Left ventricle myocardium inferior (tissue), 1 donor: ENCODE measurements around the gene PAPSS2. TPM values are rescaled to one million over a fixed set of nuclear protein-coding genes. Genes with fewer than 3 reads are reported as not detected.
"Not testable (repeated sequence)": the region's sequence is repeated elsewhere in the genome, so short reads cannot be mapped to it uniquely, and the experiment has no call there.

Experiments
- DNase-seq: peaks from one replicate; pipeline ENCODE4 v3.0.0-alpha.2; 2020
- H3K27ac ChIP-seq: fragments of 200-600 bp; replicated peaks from 2 replicates; pipeline ENCODE4 v1.8.0; 2021
- H3K27me3 ChIP-seq: fragments of 200-600 bp; 2 replicates; pipeline ENCODE4 v1.8.0; 2021; ENCODE audit warnings: low read depth
- H3K36me3 ChIP-seq: fragments of 200-600 bp; 2 replicates; pipeline ENCODE4 v1.8.0; 2021
- H3K4me1 ChIP-seq: fragments of 200-600 bp; 2 replicates; pipeline ENCODE4 v1.8.0; 2021
- H3K4me3 ChIP-seq: fragments of 200-600 bp; 2 replicates; pipeline ENCODE4 v1.8.0; 2021; ENCODE audit warnings: mild to moderate bottlenecking, moderate library complexity
- H3K9me3 ChIP-seq: fragments of 200-600 bp; replicated peaks from 2 replicates; pipeline ENCODE4 v1.8.0; 2021
- CTCF ChIP-seq: fragments of 200-600 bp; IDR thresholded peaks from 2 replicates; pipeline ENCODE4 v1.8.0; 2021; ENCODE audit warnings: antibody characterized with exemption, mild to moderate bottlenecking, borderline replicate concordance
- intact Hi-C: fragments of 100-400 bp; cut with micrococcal nuclease; formaldehyde crosslinking; loops from one replicate; pipeline ENCODE4 v1.11.0; 2022
- total RNA-seq: library from RNA; stranded (reverse); fragmentation: NEBNext Ultra II Directional; extraction: Animal tissue kit (Norgen Biotek cat#: 25700); gene quantifications from one replicate; pipeline ENCODE4 v1.2.1, GENCODE V29; 2021
- donor health status: DM: no; HTN: yes; CAD: no; lungs with severe emphysema.

The PAPSS2 gene
- total RNA-seq, 1 donor from 2014 or later, result 10.6 TPM

- H3K36me3 ChIP-seq, result peaks cover 2% of the 10 kb centered on the region
- no peaks in the 10 kb centered on the region for H3K4me1 ChIP-seq
- intact Hi-C loops, result no loop called here
- H3K4me3 ChIP-seq, result no peak overlapping the region
- DNase-seq, result no peak
- no peaks in the 10 kb centered on the region for H3K27me3 ChIP-seq
- no peaks in the 10 kb centered on the region for H3K9me3 ChIP-seq
- TF ChIP-seq CTCF, result no peak
- H3K27ac ChIP-seq, result no peak overlapping the region
These were observed 87.2 kb downstream of the PAPSS2 start for GRCh38 chr10:87746911-87747310.

GRCh38 chr10:87748244-87748643 is 88.6 kb downstream of the PAPSS2 start:
- H3K36me3 ChIP-seq, result peaks cover 15% of the 10 kb centered on the region
- H3K27me3 ChIP-seq, H3K27ac ChIP-seq, DNase-seq, H3K9me3 ChIP-seq, H3K4me3 ChIP-seq, intact Hi-C loops, H3K4me1 ChIP-seq: not testable (repeated sequence)

- Histone ChIP-seq H3K36me3 (peaks cover 34% of the 10 kb centered on the region), H3K27ac (peak overlapping the region; percentile 21), H3K4me3 (no peak overlapping the region), H3K9me3 (no peaks in the 10 kb centered on the region), H3K27me3 (no peaks in the 10 kb centered on the region), H3K4me1 (no peaks in the 10 kb centered on the region)
- intact Hi-C loops, result no loop called here
- no peak for DNase-seq
- no peak for TF ChIP-seq CTCF
These were observed 90.5 kb downstream of the PAPSS2 start for GRCh38 chr10:87750001-87750671.

GRCh38 chr10:87750817-87751216 is 91.1 kb downstream of the PAPSS2 start:
- Histone ChIP-seq H3K4me3 (no peak overlapping the region), H3K9me3 (no peaks in the 10 kb centered on the region), H3K27me3 (no peaks in the 10 kb centered on the region), H3K4me1 (no peaks in the 10 kb centered on the region), H3K36me3 (peaks cover 41% of the 10 kb centered on the region), H3K27ac (no peak overlapping the region)
- TF ChIP-seq CTCF, result no peak
- no peak for DNase-seq
- intact Hi-C loops, result no loop called here

- no peak overlapping the region for H3K27ac ChIP-seq
- no peaks in the 10 kb centered on the region for H3K4me1 ChIP-seq
- H3K36me3 ChIP-seq, result peaks cover 46% of the 10 kb centered on the region
- DNase-seq, result no peak
- no peaks in the 10 kb centered on the region for H3K27me3 ChIP-seq
- H3K9me3 ChIP-seq, result no peaks in the 10 kb centered on the region
- TF ChIP-seq CTCF, result no peak
- intact Hi-C loops, result no loop called here
- H3K4me3 ChIP-seq, result no peak overlapping the region
These were observed 91.6 kb downstream of the PAPSS2 start for GRCh38 chr10:87751274-87751673.

- Histone ChIP-seq H3K36me3 (peaks cover 51% of the 10 kb centered on the region), H3K9me3 (no peaks in the 10 kb centered on the region), H3K27ac (no peak overlapping the region), H3K27me3 (no peaks in the 10 kb centered on the region), H3K4me1 (peaks cover 6% of the 10 kb centered on the region), H3K4me3 (no peak overlapping the region)
- no peak for DNase-seq
- TF ChIP-seq CTCF, result no peak
- intact Hi-C loops, result no loop called here
These were observed 92.9 kb downstream of the PAPSS2 start for GRCh38 chr10:87752566-87752965.
